ENCODE results near the gene NADSYN1.

Gene NADSYN1

DNA sequence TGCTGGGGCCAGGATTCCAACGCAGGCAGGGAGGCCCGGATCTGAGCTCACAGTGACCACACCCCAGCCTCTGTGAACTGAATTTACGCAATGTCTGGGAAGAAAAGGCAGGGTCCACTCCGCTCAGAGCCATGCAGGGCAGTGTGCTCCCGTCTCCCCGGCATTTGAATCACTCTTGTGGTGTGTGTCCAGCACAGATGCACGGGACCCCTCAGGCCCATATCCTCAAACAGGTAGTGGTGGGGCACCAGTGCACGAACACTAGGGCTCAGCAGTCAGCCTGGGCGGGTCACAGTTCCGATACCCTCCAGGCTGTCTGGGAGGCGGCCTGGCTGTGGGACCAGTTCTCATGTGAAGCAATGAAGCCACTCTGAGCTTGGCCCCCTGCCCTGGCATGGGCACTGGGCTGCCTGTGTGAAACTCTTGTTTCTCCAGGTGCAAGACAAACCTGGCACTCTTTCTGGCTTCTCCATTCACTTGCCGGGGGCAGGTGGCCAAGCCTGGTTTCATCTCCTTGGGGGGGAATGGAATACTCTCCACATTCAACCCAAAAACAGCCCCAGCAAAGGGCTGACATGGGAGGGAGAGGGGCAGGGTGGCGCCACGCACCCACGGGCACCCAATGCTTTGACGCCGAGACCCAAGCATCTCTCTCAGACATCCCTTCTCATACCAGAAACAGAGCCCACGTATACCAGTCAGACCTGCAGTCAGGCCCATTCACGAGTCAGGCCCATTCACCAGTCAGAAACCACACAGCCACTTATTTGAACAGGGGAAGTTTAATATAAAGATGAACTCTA lies 19.2 kb upstream of the NADSYN1 start:
- DNase-seq, result peak in 2 of 58 donors; percentile 13 to 19

GRCh38 chr11:71434576-71435130 lies 18.4 kb upstream of the NADSYN1 start:
- no peak for DNase-seq

DNA sequence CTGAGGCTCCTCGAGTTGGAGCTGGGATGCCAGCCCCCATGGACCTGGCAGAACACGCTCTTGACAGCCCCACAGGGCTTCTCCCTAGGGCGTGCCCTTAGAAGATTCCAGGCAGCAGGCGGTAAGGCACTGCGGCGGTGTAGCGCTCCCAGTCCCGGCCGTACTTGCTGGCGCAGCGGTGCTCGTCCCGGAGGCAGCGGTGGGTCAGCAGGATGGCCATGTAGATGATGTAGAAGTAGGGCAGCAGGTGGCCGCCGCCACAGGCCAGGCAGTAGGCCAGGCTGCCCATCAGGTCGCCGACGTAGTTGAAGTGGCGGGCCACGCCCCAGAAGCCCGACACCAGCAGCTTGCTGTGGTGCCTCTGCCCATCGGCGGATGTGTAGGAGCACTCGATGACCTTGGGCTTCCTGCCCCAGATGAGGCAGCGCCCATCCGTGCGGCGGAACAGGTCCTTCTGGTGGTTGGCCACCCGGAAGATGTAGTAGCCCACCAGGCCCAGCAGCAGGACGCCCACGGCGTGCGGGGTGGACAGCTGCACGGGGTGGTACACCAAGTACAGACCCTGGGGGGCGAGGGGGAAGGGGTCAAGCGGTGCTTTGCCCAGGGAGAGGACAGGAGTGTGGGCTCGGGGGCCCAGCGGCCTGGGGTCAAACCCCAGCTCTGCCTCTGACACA lies 17.6 kb upstream of the NADSYN1 start:
- DNase-seq, result no peak

GRCh38 chr11:71436861-71437260 lies 16.1 kb upstream of the NADSYN1 start:
- no peak for DNase-seq

DNA sequence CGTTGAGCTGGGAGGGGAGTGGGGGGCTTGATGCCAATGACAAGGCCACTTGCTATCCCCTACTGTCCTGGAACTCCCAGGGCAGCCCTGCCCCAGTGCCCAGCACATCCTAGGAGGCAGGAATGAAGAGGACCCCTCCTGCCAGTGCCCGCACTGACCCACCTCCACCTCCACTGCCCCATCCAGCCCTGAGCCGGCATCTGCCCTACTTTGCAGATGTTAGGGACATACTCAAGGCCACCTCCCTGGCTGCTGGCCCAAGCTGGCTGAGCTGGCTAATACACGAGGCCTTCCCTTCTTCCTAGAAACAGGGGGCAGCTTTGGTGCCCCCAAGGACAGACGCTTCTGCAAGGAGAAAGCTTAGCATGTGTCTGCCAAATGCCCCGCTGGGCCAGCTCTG lies 15.6 kb upstream of the NADSYN1 start:
- no peak for DNase-seq

- DNase-seq, result no peak
Measured at GRCh38 chr11:71437879-71438278, 15.1 kb upstream of the NADSYN1 start.

DNA sequence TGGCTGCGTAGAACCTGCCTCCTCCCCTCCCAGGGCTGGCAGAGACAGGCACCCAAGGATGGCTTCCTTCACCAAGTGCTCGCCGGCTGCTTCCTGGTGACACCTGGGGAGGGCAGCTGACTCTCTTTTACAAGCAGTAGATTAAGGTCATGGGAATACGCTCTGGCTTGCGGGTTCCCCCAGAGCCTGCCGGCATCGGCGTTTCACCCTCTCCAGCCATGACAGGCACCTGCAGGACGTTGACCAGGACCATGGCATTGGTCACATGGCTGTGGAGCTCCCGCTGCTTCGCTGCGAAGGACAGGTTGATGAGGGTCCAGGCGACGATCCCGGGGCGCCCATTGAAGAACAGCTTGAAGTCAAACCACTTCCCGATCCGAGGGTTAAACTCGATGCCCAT lies 14.4 kb upstream of the NADSYN1 start:
- DNase-seq, result no peak

GRCh38 chr11:71440021-71440755 lies 12.8 kb upstream of the NADSYN1 start:
- DNase-seq, result no peak

GRCh38 chr11:71441251-71441650 lies 11.8 kb upstream of the NADSYN1 start:
- no peak for DNase-seq

DNA sequence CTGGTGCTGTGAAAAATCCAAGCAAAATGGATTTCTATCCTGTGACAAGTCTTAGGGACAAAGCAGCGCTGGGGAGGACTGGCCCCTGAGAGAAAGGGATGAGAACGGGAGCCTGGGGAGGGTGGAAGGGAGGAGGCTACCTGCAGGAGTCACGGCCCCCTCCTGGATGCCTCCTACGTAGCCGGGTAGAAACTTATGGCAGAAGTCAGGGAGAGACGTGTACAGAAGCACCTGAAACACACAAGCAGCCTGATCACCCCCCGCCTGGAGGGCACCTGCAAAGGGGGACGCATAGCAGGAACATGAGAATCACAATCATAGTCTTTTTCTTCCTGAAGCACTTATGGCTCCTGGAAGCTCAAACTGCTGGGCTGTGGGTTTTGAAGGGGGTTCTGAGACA lies 10.9 kb upstream of the NADSYN1 start:
- DNase-seq, result no peak

DNA sequence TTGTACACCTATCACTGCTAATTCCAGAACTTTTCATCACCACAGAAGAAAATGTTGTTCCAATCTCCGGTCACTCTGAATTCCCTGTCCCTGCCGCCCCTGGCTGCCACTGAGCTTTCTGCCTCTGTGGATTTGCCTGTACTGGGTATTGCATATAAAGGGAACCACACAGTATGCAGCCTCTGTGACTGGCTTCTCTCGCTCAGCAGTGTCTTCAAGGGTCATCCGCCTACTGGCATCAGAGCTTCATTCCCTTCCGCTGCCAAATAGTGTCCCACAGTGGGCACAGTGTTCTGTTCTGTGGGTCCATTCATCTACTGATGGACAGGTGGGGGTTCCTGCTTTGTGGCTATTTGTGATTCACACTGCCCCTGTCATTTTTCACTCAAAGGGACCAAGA lies 10.1 kb upstream of the NADSYN1 start:
- DNase-seq, result peak in 2 of 58 donors; percentile 17 to 34

- no peak for DNase-seq
Measured at GRCh38 chr11:71443736-71444445, 9.1 kb upstream of the NADSYN1 start.

- no peak for DNase-seq
Measured at GRCh38 chr11:71444811-71445210, 8.2 kb upstream of the NADSYN1 start.

GRCh38 chr11:71446150-71446549 lies 6.9 kb upstream of the NADSYN1 start:
- no peak for DNase-seq

DNA sequence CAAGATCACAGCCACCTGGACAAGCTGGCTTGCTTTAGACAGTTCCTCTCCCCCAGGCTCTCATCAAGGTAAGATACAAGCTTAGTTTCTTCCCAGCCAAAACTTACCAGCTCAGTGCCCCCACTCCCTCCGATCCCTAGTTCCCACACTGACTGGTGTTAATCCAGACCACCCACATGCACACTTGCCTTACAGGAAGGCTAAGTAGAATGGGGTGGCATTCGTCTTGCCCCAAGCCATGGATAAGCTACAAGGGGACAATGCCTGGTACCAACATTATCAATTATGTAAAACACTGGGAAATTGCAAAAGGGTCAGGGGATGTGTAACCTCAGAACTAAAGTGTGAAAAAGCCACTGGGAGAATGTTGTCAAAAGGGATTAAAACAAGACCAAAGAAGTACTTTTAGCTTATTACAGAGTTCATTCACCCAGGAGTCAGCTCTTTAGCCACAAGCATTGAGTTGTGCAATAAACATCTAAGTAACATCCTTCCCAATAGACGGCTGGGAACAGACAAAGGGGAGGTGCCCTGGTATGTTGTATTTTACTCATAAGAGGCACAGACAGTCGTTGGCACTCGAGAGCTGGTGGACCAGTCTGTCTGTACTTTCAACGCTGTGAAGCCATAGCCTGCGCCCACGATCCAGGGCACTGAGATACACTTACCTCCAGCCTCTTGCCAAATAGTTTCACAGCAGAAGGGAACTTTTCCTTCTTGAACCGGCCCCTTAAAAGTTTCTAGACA lies 5.9 kb upstream of the NADSYN1 start:
- peak in 1 of 58 donors; percentile 40 for DNase-seq

- peak in 12 of 58 donors; percentile 30 to 79 (median 54) for DNase-seq
Measured at GRCh38 chr11:71447791-71448256, 5.2 kb upstream of the NADSYN1 start.

- DNase-seq, result peak; percentile 37 to 98 (median 94)
Measured at GRCh38 chr11:71448257-71449171, 4.5 kb upstream of the NADSYN1 start, which contains the start of gene DHCR7. TSS of gene DHCR7 (minus strand) at chr11:71448393. CDS start at chr11:71444952, 3,441 bp downstream.

- no peak for DNase-seq
Measured at GRCh38 chr11:71449596-71449995, 3.4 kb upstream of the NADSYN1 start.

- no peak for DNase-seq
Measured at GRCh38 chr11:71450507-71450906, 2.5 kb upstream of the NADSYN1 start.
